ENCODE data around the gene EFEMP1. TPM values are rescaled to one million over a fixed set of nuclear protein-coding genes. Genes with fewer than 3 reads are reported as not detected.

Gene EFEMP1
- total and polyA plus RNA-seq, 10 donors = 9.8 to 155 (median 43.0) TPM

DNA sequence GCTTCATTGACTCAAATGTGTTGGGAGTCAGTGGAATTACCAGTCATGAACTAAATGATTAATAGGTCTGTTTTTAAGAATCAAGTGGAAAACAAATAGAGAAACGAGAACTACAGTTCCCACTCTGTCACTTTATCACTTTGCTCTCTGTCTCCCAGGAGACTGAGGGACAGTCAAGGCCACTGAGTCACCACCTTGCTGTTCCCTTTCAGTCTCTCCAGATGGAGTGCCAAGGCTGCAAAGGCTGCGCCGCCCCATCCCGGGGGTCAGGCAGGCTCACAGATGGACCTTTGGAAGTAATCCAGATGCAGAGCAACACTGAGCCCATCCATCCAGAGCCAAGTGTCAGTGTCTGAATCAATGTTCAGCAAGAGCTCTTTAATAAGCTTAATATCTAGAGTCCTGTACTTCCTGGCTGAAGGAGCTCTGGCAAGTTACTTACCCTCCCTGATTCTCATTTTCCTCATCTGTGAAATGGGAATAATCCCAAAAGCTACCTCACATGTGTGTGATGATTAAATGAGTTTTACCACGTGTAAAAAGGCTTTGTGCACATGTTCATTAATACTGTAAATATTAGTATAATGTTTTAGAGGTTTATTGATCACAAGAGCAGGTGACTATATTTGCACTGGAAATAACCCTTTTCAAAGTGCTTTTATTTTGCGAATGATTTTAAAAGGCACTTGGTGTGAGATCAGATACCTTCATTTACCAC is 43.0 kb upstream of the EFEMP1 start:
- Histone ChIP-seq H3K9me3 (peaks cover 0 to 7% (median 0%) of the 10 kb centered on the region in 8 donors), H3K36me3 (no peaks in the 10 kb centered on the region), H3K4me1 (peaks cover 0 to 18% (median 2%) of the 10 kb centered on the region in 6 donors), H3K27me3 (replicated peaks in 1 of 7) (no peaks in the 10 kb centered on the region), H3K27ac (peak overlapping the region in 7 of 8 donors; percentile 17 to 72 (median 62)), H3K4me3 (no peak overlapping the region)
- TF ChIP-seq, protein P1, sequence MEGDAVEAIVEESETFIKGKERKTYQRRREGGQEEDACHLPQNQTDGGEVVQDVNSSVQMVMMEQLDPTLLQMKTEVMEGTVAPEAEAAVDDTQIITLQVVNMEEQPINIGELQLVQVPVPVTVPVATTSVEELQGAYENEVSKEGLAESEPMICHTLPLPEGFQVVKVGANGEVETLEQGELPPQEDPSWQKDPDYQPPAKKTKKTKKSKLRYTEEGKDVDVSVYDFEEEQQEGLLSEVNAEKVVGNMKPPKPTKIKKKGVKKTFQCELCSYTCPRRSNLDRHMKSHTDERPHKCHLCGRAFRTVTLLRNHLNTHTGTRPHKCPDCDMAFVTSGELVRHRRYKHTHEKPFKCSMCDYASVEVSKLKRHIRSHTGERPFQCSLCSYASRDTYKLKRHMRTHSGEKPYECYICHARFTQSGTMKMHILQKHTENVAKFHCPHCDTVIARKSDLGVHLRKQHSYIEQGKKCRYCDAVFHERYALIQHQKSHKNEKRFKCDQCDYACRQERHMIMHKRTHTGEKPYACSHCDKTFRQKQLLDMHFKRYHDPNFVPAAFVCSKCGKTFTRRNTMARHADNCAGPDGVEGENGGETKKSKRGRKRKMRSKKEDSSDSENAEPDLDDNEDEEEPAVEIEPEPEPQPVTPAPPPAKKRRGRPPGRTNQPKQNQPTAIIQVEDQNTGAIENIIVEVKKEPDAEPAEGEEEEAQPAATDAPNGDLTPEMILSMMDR (IDR thresholded peaks at IDR 0.05 in 8 of 11, conservative IDR thresholded peaks at IDR 0.05 in 3 of 11) = no peak
- TF ChIP-seq POLR2A (IDR thresholded peaks at IDR 0.05) = no peak
- TF ChIP-seq POLR2AphosphoS5 (IDR thresholded peaks at IDR 0.05) = peak in 2 of 3 donors; percentile 59 to 74
- intact Hi-C loops (cut with DNase I; ENCODE audit: low total_unique reads) = no loop called here
- 48 to 63% (median 57%) methylated on average over 6 of the region's 6 CpGs for WGBS, 5 donors
- DNase-seq = peak; percentile 75

DNA sequence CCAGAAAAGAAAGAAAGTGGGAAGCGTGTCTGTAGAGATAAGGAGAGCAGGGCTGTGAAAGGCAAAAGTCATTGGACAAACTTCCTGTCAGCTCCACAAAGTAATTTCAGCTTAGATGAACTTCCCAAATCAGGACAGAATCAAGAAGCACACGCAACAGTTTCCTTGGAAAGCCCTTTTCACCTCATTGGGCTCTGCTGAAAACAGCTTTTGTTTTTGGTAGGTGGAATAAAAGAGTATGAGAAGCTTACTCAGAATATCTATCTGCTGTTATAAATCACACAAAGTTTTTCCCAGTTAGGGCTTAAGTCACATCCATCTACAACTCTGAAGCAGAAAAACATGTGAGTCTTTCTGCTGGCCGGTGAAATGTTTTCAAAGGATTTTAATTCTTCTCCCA is 42.4 kb upstream of the EFEMP1 start:
- Histone ChIP-seq H3K9me3 (peaks cover 0 to 7% (median 0%) of the 10 kb centered on the region in 8 donors), H3K36me3 (no peaks in the 10 kb centered on the region), H3K27me3 (replicated peaks in 1 of 7) (no peaks in the 10 kb centered on the region), H3K27ac (peak overlapping the region in 7 of 8 donors; percentile 17 to 72 (median 62)), H3K4me1 (peaks cover 0 to 18% (median 2%) of the 10 kb centered on the region in 6 donors), H3K4me3 (no peak overlapping the region)
- DNase-seq = no peak
- TF ChIP-seq, protein P1 (IDR thresholded peaks at IDR 0.05 in 8 of 11, conservative IDR thresholded peaks at IDR 0.05 in 3 of 11) = no peak
- no peak for TF ChIP-seq POLR2AphosphoS5 (IDR thresholded peaks at IDR 0.05)
- intact Hi-C loops (cut with DNase I; ENCODE audit: low total_unique reads) = no loop called here
- 17 to 43% (median 34%) methylated on average over 3 of the region's 3 CpGs for WGBS, 5 donors

DNA sequence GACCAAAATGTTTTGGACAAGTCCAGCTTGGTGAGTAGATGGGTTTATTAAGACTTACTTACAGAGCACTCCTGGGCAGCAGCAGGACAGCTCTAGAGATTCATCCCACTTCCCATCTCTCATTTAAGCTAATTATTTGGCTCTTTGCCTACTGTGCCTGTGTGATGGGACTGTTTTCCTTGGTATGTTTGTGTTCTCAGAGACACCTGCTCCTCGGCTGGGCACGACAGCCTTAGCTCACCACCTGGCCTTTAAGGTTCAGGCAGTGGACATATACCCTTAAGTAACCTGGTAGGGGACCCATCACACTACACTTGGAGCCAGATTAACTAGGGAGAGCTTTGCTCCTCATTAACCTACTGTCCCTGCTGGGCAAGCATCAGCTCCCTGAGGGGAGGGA is 41.7 kb upstream of the EFEMP1 start:
- no peaks in the 10 kb centered on the region for H3K27me3 ChIP-seq (replicated peaks in 1 of 7)
- intact Hi-C loops (cut with DNase I; ENCODE audit: low total_unique reads) = no loop called here
- DNase-seq = no peak
- H3K36me3 ChIP-seq = no peaks in the 10 kb centered on the region
- H3K9me3 ChIP-seq = peaks cover 0 to 7% (median 0%) of the 10 kb centered on the region in 8 donors
- 77 to 91% (median 86%) methylated on average over 2 of the region's 2 CpGs for WGBS, 5 donors
- H3K4me1 ChIP-seq = peaks cover 0 to 18% (median 2%) of the 10 kb centered on the region in 6 donors
- TF ChIP-seq POLR2AphosphoS5 (IDR thresholded peaks at IDR 0.05) (no peak), POLR2A (IDR thresholded peaks at IDR 0.05) (no peak)
- TF ChIP-seq, protein P1 (IDR thresholded peaks at IDR 0.05 in 8 of 11, conservative IDR thresholded peaks at IDR 0.05 in 3 of 11) = no peak
- H3K27ac ChIP-seq = peak overlapping the region in 6 of 8 donors; percentile 22 to 72 (median 65)
- no peak overlapping the region for H3K4me3 ChIP-seq

DNA sequence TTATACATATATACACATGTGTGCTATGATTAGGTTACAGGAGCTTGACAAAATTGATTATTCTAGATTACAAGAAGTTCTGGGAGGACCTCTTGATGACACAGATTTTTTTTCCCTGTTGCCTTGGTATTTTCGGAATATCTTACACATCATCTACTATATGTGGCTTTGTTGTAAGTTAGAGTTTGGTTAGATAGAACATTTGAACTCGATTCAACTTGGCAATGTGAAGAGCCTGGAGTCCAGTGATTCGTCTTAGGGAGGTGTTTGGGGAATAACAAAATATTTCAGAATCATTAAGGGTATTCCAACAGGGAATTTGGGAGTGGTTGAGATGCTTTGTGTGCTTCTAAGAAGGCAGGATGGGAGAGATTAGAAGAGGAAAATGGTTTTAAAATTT is 39.3 kb upstream of the EFEMP1 start:
- TF ChIP-seq POLR2AphosphoS5 (IDR thresholded peaks at IDR 0.05) = no peak
- no peak for TF ChIP-seq POLR2A (IDR thresholded peaks at IDR 0.05)
- TF ChIP-seq, protein P1 (IDR thresholded peaks at IDR 0.05 in 8 of 11, conservative IDR thresholded peaks at IDR 0.05 in 3 of 11) = no peak

More for the DNA sequence above, 39.3 kb upstream of the EFEMP1 start:
- intact Hi-C loops (cut with DNase I; ENCODE audit: low total_unique reads) = loop anchor here (5.0 kb wide), 1 partner anchor 246 kb away; no protein-coding TSS in a partner anchor
- DNase-seq = no peak
- no peaks in the 10 kb centered on the region for H3K27me3 ChIP-seq (replicated peaks in 1 of 7)
- peaks cover 0 to 18% (median 2%) of the 10 kb centered on the region in 6 donors for H3K4me1 ChIP-seq
- H3K27ac ChIP-seq = no peak overlapping the region
- no peak overlapping the region for H3K4me3 ChIP-seq
- no peaks in the 10 kb centered on the region for H3K36me3 ChIP-seq
- H3K9me3 ChIP-seq = no peaks in the 10 kb centered on the region
- WGBS, 5 donors = 64 to 78% (median 75%) methylated on average over 3 of the region's 3 CpGs
